T-helper 1 cell (primary cell): ENCODE results near the gene CABCOCO1.

Experiments used
- DNase-seq, 5 donors: peaks; one replicate each; pipeline ENCODE4 v3.0.0-alpha.2; 2012 to 2020

Gene CABCOCO1

DNA sequence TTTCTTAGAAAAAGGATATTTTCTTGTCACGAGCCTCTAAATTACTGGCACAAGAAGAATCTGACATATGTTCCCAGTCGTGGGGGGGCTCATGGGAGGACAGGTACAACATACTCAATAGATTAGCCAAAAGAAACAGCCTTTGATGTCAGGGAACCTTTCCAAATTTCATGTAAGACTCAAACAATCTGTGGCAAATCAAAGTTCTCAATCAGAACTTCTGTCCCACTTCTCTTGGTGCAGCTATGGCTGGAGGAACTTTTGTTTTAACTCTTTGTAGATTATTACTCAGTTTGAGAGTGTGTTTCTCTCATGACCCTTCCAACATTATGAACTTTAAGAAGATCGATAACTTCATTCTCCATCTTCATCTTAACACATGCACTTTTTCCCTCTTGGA lies 124.4 kb downstream of the CABCOCO1 start:
- DNase-seq = no peak

DNA sequence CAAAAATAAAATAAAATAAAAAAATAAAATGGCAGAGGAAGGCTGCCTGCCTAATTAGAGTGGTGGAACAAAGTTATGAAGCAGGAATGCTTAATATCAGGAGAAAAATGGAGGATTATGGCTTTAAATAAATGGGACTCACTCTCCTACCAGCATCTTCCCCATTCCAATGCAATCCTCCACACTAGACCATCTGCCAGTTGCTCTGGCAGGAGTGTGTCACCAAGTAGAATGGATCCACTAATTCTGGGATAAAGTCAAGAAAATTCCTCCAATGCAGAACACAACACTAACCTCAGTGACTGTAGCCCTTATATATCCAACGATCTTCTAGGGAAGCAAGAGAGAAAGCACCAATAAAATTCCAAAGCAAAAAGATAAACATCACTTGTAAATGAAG lies 126.3 kb downstream of the CABCOCO1 start:
- no peak for DNase-seq

DNA sequence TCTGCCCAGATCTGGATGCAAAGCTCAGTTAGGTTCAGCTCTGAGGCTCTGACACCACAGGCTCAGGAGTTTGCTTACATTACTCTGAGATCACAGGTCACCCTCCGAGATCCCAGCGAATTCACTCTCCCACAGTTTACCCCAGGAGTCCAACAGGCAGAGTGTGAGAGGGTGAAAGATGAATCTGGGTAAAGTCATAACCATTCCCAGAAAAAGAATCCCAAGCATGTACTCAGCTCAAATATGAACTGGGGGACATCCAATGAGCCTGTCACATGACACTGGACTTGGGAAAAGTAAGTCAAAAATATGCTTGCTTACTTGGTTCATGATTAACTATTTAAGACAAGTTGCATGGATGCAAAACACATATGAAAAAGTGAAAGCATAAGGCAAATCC lies 128.5 kb downstream of the CABCOCO1 start:
- no peak for DNase-seq

DNA sequence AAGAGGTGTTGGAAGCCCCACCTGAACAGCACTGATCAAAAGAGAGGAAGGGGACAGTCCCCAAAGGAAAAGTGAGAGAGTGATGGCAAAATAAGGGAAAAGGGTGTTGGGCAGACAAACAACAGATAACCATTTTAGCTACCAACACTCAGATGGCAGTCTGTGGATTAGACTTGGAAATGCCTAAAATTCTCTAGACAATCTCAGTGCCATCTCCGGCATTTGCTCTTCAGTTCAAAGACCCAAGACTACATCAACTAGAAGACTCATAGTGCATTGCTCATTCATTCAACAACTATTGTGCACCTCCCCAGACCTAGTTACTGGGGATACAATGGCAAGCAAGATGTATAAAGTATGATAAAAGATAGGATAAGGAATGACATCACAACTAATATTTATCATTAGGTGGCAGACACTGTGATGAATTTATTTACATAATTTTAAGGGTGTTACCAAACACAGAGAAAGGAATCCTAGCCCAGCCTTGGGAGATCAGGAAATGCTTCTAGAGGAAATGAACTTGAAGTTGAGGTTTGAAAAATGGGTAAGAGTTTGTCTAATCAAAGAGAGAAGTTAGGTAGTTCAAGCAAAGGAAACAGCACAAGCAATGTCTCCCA lies 129.5 kb downstream of the CABCOCO1 start:
- no peak for DNase-seq

DNA sequence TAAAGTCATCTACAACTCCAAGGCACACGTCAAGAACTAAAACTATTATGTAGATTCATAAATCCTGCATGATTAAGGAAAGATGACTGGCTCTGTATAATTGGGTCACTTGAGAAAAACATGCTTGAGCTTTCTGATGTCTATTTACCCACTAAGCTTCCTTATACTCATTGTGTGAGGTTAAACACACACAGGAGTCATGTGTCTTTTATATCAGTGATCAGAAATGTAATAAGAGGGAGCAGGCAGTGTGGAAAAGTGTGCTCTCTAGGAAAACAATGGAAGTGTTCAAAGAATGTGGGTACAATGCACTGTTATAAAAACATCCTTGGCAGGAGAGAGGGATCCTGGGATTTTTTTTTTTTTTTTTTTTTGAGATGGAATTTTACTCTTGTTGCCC lies 130.2 kb downstream of the CABCOCO1 start:
- no peak for DNase-seq

DNA sequence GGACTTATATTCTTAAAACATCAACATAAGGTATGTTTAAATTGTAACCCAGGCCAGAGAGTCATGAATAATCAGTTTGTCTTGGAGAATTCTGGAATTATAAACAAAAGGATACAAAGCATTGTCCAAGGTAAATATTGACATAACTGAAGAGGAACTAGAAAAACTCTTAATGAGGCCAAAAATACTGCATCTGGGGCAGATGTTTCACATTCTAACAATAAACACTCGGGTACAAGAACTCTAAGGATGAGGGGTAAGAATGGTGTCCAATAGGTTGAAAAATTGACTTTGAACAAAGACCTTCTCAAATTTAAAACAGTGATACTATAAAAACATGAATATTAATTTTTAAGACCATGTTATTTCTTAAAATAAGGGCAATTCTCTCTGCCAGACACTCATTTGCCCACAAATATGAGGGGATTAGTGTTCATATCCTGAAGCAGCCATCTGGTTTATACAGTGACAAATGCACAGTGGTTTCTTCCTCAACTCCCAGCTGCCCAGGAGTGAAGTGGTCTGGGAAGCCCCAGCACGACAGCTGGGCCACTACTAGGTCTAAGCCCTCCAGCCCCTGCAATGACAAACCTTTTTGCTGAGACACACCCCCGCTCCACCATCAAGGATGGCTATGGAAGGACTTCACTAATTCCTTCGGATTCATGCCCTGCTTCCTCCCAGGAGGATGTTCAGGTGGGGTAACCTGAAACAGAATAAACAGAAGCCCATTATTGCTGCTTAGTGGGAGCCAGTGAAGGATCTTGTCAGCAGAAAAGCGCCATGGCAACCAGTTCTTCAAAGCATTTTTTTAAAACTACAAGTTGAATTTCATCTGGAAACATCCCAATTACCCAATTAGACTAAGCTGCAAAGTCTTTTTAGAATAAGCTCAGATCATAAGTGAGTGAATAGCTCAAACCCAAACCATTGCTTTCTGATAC lies 131.3 kb downstream of the CABCOCO1 start:
- no peak for DNase-seq

DNA sequence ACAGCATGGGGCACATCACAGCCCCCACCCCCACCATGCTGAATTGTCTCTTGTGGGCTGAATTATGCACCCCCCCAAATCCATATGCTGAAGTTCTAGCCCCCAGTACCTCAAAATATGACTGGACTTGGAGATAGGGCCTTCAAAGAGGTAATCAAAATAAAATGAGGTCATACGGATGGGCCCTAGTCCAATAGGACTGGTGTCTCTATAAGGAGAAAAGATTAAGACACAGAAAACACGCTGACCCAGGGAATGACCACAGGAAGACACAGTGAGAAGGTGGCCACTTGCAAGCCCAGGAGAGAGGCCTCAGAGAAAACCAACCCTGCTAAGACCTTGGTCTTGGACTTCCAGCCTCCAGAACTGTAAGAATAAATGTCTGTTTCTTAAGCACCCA lies 132.4 kb downstream of the CABCOCO1 start:
- DNase-seq = no peak

DNA sequence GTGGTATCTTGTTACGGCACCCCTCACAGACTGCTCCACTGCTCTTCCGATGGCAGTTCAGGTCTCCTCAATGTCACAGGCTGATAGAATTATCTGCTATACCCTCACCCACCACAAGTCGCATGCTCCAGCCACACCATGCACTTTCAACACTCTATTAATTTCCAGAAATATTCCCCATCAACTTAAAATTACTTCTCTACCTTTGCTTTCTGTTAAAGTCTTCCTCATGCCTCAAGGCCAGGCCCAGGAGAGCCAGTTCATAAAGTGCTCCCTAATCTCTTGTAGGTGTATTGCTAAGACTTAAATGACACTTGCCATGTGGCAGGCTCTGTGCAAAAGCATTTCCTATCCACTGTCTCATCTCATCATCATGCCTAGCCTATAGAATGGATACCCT lies 132.8 kb downstream of the CABCOCO1 start:
- no peak for DNase-seq

DNA sequence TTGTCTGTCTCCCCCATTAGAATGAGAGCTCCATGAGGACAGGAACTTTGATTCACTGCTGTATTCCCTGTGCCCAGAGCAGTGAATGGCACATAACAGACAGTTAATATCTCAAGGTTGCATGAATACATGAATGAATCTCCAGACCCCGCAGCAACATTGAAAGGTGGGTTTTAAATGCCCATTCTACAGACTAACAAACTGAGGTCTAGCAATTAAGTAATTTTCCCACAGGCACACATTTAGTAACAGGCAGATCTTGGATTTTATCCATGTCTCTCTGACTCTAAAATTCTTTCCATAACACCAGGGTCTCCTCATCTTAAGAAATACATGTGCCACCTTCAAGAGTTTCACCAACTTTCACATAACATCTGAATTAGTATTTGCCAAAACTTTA lies 134.1 kb downstream of the CABCOCO1 start:
- no peak for DNase-seq

DNA sequence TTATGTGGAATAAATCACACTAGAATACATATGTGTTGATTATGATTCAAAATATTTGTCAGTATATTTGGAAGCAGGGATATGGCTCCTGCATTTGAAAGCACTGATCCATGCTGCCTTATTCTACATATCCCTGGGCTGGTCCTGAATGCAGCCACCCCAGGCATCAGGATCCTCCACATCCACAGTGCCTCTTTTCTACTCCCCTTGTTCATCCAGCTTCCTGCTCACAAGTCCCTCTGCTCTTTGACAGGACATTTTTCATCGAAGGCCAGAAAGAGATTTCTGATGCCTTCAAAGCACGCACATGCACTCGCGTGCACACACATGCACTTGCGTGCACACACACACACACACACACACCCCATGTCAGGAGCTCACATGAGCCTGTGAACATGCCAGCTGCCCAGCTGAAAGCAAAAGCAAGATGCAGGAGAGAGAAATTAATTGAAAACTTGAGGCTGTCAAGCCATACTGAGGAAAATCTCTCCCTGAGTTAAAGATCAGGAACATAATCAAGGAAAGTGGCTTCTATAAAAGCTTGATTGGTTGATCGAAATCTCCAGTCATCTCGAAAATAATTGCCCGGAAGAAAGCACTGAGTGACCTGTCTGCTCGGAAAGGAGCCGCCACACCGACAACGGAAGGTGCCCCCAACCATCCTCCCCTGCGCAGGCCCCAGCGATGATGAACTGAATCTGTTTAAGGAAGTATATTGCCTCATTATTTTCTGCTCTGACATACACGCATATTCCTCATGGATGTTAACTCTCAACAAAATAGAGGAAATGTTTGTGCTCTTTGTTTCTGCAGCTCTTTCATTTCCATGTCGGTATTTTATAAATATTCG lies 134.8 kb downstream of the CABCOCO1 start:
- no peak for DNase-seq

DNA sequence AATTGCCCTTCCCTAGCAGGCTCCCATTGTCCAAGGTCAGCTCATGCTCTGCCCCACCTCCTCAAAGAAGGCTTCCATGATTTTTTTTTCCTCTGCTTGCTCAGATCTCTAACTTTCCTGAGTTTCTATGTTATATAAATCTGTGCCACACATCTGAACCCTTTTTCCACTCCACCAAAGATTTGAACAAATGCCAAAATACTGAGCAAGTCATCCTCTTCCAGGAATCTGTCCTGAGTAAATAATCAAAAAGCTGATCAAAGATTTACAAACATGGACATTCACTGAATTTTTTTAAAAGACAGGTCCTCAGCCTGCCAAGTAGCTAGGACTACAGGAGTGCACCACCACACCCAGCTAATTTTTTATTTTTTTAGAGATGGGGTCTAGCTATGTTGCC lies 136.0 kb downstream of the CABCOCO1 start:
- no peak for DNase-seq

DNA sequence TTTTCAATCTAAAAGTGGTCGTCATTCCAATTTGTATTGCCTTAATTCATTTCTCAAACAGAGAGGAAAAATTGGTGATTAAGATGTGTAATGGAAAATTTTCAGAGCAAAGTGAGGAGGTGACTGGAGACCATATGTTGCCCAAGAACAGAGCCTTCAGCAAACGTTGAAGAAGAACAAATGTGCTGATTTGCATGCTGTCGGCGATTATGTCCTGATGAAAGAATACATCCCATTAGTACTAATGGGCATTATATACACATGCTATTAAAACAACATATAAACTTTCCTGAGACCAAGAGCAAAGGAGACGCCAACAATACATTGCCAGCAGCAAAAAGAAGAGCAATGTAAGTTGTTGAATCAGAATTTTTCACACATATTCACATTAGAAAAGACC lies 138.8 kb downstream of the CABCOCO1 start:
- DNase-seq = no peak

DNA sequence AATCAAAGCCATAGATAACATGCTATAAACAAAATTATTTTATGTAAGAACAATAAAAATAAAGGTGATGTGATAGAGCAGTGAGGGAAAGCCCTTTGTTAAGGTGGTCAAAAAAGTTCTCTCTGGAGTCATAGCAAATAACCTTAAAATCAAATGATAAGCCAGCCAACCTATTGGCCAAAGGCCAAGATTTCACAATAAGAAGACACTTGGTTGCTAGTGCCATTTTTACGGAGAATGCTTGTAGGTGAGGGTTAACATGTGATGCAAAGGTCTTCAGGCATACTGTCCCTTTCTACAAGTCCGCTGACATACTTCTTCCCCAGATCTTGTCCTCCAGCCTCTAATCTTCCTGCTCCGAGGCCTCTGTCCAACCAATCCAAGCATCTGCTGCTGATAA lies 140.5 kb downstream of the CABCOCO1 start:
- DNase-seq = no peak

DNA sequence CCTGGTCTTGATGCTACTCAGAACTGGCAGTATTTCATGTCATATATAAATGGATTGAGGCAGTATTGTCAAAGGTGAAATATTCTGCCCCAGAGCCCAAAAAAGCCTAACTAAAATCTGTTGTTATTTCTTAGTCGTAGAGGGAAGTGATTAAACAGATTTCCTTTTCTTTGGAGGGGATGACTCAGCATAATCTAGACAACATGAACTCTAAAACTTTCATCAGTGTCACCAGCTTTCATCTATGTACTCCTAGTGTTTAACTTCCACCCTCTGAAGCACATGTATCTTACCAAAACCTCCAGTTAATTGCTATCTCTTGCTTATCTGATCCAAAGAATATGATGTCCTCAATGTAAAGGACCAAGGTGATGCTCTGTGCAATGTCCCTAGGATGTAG lies 141.7 kb downstream of the CABCOCO1 start:
- DNase-seq = peak in 1 of 5 donors; percentile 26

DNA sequence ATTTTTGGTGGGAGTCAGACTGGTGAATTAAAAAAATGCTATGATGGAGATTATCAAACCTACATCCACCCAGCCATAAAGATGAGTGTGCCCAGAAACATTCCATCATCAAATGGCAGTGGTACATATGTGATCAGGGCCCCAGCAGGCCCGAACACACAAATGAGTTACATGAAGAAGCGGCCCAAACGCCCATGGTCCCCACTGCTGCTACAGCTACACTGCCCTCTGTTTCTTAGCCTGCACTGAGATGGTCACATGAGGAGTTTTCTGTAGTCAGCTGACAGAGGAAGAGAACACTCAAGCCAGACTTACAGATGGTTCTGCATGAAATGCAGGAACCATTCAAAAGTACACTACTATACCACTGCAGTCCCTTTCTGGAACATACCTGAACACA lies 142.4 kb downstream of the CABCOCO1 start:
- DNase-seq = no peak

DNA sequence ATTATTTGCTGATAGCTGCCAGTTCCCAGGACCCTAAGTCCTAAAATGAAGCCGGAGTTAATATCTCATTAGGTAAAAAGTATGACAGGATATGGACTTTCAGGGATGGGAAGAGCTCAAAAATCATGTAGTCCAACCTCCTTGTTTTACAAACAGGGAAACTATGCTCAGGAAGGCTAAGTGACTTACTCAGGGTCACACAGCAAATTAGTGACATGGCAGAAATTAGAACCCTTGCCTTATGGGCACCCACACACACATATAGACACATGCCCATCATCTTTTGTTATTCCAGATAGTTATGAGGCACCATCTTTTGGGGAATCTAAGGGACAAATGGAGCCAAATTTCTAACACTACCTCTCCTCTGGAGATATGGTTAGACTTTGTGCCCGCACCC lies 147.5 kb downstream of the CABCOCO1 start:
- no peak for DNase-seq

DNA sequence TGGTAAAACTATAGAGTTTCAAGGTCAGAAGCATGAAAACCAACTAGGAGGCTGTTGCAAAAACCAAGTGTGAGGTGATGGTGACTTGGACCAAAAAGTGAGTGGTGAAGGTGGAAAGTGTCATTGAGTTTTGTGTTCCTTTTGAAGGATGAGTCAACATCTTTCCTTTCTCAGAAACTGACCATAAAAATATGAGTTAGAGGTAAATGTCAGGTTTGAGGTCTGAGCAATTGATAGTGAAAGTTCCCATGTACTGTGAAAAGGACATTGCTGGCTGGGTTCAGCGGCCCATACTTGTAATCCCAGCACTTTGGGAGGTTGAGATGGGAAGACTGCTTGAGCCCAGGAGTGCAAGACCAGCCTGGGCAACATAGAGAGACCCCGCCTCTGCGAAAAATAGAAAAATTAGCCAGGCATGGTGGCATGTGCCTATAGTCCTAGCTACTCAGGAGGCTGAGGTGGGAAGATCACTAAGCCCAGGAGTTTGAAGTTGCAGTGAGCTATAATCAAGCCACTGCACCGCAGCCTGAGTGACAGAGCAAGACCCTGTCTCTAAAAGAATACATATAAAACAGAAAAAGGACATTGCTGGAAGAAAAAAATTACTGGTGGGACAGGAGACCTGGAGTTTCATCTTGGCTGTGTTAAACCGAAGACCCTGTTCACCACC lies 149.5 kb downstream of the CABCOCO1 start:
- peak in 1 of 5 donors; percentile 45 for DNase-seq

DNA sequence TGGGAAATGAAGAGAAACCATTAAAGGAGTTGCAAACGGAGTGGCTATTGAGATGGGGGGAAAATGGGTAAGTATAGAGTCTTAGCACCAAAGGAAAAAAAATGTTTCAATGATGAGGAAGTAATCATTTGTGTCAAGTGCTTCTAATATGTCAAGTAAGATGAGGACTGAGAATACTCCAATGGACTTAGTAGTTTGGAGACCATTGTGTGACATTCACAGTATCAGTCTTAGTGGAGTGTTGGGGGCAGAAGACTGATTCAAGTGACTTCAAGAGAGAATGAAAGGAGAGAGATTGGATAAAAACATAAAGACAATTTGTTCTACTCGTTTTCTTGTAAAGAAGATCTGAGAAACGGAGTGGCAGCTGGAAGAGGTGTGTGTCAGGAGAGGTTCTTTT lies 150.2 kb downstream of the CABCOCO1 start:
- no peak for DNase-seq

DNA sequence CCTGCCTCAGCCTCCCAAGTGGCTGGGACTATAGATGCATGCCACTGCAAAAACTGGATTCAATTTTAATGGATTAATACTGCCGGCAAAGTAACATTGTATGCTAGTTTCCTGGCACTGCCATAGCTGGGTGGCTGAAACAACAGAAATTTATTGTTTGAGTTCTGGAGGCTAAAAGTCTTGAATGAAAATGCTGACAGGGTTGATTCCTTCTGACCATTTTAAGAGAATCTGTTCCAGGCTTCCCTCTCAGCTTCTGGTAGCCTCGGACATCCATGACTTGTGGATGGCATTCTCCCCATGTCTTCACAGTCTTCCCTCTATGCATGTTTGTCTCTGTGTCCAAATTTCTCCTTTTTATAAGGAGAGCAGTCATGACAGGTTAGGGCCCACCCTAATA lies 151.4 kb downstream of the CABCOCO1 start:
- no peak for DNase-seq

DNA sequence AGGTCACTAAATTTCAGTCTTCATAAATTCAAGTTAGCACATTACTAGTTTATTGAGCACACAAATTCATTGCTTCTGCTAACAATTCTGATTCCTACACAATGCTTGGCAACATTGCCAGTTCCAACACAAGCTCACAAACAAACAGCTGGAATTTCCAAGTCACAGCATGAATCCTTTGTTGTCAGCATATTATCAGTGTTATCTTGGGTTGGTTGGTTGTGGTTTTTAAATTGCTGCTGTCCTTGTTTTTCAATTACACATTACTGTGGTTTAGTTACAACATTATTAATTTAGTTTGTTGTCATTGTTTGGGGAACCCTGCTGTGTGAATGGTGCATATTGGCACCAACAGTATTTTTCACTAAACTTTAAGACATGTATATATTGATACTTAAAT lies 152.8 kb downstream of the CABCOCO1 start:
- DNase-seq = no peak
